GM21529 (cell line): ENCODE data around the gene BEAN1.
A peak's percentile ranks its signal among the peaks of the same experiment; 100 is the strongest.

ENCODE experiments used
- ATAC-seq: cut with Tn5 transposase; IDR thresholded peaks from one replicate; pipeline ENCODE4 v1.9.1; 2021; ENCODE audit not compliant: unreplicated experiment

The BEAN1 gene

GRCh38 chr16:66517586-66518263 lies 90.6 kb downstream of the BEAN1 start:
- no peak for ATAC-seq

DNA sequence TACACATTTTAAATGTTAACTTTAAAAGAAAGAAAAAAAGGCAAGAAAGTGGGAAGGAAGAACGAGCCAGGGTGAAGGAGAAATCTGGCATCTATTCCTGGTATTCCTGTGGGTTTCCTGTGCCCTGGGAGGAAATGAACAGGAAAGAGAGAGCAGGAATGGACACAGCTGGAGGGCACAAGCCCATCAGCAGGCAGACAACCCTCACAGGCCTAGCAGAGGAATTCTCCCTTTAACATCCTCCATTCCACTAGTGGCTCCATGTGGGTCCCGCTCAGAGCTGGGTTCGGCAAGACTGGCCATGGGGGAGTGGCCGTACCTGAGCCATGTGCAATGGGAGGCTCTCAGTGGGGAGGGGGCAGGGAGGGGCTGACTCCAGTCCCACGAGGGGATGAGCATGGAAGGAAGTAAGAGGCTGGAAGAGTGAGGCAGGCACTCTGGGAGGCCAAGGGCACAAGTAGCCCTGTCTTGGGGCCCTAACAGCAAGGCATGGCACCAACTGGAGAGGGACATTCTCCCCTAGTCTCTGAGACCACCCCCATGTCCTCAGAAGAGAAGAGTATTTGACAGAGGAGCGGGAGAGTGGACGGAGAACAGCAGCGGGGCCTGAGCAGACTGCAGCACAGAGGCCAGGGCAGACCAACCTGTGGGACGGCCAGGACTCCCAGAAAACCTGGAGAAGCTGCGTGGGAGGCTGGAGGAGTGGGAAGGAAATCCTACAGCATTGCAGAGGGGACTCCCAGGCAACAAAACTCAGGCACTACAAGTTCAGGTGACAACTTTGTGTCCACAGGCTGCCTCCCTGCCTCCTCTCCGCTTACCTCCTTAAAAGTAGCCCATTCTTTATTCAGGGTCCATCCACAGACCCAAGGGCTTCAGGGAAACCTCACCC lies 92.6 kb downstream of the BEAN1 start:
- no peak for ATAC-seq

DNA sequence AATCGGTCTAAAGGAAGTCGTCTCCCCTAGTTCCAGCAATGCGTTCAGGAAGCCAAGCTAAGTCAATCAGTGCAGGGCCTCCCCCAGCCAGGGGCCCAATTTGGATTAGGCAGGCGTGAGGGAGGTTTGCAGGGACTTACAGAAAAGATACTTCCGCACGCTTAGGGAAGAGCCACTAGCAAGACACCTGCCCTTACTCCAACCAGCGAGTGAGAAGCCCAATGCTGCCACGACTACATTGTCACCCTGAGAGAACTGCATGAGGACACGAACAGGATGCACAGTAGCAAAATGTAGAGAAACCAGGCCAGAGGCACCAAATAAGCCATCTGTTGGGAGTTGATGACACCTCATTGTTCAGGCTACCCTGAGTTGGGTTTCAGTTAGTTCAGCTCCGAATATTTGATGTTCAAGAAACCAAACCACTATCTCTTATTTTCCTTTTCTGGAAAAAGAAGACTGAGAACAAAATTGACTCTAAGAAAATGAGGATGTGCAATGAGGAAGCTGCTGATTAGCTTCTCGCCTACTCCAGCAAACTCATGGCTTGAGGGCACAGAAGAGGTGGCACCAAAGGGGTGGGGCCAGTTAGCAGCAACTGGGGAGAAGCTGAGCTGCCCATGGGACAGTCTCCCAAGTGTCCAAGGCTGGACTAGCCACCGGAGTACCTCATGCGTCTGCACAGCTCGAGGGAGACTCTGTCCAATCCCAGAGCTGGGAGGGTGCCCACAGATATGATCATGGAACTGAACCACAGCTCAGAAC lies 93.5 kb downstream of the BEAN1 start:
- no peak for ATAC-seq

- ATAC-seq, result no peak
These were observed 94.2 kb downstream of the BEAN1 start for GRCh38 chr16:66521252-66521713.

DNA sequence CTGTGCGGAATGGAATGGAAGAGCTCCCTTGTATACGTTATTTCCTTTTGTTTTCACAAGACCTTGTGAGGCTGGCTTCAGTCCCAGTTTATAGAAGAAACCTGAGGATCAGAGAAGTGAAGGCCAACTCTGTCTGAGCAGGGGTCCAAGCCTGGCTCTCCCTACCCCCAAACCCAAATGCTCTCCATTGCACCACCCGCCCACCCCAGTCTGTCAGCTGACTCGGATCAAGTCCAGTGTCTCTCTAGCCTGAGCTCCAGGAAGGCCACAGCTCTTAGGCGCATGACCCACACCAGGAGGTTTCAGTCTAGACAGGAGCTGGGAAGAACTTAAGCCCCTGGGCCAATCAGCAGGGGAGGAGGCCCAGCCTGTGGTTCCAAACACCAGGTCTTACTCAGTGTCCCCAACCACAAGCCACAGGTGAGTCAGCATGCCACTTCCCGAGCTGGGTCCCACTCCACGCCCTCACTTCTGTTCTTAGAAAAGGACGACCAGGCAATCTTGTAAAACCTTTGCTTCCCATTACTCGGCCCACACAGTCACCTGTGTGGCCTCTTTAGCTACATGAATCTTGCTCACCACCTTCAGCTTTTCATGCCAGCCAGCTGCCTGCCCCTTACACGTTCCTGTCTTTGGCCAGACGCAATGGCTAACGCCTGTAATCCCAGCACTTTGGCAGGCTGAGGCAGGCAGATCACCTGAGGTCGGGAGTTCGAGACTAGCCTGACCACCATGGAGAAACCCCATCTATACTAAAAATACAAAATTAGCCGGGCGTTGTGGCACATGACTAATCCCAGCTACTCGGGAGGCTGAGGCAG lies 95.1 kb downstream of the BEAN1 start:
- ATAC-seq, result peak; percentile 57

DNA sequence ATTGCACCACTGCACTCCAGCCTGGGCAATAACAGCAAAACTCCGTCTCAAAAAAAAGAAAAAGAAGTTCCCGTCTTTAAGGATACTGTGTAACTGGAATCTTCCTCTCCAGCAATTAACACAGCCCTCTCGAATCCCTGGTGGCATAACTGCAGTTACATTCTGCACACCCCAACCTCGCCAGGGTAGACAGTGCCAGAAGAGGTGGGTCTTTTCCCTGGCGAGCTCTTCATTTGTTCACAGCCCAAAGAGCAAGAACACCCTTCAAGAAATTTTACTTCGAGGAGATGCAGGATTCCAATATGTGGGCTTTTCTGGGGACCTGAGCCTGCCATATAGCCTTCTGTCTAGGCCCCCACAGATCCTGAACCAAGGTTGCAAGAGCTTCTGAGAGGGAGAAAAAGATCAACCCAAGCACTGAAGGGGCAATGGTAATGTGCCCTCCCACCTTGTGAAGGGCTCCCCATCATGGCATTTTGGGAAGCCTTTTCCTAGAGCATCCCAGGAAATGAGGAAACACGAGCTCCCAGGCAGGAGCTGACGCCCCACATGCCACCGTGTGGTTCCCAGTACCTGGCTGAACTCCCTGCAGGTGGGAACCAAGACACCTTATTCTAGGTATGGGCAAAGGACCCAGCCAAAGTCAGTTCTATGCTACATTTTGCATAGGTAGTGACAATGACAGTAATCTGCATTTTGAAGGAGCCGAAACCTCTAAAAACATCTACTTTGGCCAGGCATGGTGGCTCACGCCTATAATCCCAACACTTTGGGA lies 95.9 kb downstream of the BEAN1 start:
- ATAC-seq, result no peak

DNA sequence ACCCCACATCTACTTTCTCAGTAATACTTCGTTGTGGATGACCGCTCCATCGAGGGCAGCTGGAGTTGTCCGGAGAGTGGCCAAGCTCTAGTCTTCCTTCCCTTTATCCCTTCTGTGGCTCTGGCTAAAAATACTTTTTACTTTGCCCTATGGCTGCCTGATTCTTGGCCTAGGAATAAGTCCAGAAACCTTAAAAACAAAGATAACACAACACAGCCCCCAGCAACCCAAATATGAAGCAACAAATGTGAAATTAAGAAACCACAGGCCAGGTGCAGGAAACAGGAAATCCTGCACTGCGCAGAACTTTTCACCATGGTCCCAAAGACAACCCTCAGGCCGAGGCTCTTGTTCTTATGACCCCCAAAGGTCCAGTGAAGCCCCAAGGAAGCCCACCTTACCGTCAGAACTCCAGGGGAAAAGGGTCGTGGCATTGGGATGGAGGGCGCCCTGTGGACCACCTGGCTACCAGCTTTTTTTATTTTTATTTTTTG lies 96.8 kb downstream of the BEAN1 start:
- ATAC-seq, result peak; percentile 55

DNA sequence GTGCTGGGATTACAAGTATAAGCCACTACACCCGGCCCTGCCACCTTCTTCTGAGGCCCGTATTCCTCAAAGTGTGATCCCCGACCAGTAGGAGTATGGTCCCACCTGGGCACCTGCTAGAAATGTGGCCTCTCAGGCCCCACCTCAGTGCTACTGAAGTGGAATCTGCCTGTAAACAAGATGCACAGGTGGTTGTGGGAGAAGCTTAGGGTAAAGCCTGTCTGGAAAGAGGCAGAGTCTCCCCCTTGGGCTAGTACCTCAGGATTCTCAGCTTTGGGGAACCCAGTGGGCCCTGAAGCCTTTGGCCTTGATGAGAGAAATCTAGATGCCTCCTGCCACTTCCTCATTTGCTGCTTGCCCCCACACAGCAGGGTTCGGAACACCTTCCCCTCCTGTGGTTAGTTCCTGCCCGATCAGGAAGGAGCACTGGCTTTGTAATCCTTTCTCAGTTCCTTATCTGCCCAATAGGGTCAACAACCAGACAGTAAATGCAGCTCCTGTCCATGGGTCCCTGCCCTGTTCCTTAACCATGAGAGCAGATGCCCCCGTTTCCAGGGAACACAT lies 97.6 kb downstream of the BEAN1 start:
- peak; percentile 64 for ATAC-seq

DNA sequence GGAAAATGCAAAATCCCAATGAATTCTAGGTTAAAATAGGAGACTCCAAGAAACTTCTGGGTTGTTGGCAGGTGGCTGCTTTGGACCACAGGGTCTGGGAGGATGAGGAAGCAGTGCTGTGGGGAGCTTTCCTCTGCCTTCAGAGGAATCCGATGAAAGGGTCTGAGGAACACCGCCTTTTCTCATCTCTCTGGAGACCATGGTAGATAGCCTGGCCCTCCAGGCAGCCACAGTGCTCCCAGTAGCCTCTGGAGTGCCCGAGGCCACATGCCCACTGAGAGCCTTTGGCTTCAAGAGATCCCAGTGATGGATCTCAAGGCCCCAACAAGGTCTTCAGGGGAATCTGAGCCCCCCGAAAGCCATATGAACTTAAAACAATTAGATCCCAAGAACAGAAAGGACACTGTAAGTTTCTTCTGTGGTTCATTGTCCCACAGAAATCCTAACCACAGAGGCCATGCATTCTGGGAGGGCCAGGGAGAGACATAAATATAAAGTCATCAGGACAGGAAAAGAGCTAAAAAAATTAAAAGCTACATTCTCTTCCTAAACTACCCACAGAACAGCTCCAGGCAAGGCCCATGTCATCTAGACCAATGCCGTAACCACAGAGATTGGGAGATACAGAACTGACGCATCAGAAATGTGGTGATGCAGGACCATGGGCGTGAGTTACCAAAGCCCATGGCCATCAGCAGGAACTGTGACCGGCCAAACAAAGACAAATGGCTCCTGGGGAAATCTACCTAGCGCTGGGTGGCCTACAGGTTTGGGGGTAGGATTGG lies 98.5 kb downstream of the BEAN1 start:
- no peak for ATAC-seq

- ATAC-seq, result no peak
These were observed 101.2 kb downstream of the BEAN1 start for GRCh38 chr16:66528294-66528693.

- no peak for ATAC-seq
These were observed 102.4 kb downstream of the BEAN1 start for GRCh38 chr16:66529475-66529874.
